ENCODE results near the gene JMJD8.
A peak's percentile ranks its signal among the peaks of the same experiment; 100 is the strongest.

Gene JMJD8

DNA sequence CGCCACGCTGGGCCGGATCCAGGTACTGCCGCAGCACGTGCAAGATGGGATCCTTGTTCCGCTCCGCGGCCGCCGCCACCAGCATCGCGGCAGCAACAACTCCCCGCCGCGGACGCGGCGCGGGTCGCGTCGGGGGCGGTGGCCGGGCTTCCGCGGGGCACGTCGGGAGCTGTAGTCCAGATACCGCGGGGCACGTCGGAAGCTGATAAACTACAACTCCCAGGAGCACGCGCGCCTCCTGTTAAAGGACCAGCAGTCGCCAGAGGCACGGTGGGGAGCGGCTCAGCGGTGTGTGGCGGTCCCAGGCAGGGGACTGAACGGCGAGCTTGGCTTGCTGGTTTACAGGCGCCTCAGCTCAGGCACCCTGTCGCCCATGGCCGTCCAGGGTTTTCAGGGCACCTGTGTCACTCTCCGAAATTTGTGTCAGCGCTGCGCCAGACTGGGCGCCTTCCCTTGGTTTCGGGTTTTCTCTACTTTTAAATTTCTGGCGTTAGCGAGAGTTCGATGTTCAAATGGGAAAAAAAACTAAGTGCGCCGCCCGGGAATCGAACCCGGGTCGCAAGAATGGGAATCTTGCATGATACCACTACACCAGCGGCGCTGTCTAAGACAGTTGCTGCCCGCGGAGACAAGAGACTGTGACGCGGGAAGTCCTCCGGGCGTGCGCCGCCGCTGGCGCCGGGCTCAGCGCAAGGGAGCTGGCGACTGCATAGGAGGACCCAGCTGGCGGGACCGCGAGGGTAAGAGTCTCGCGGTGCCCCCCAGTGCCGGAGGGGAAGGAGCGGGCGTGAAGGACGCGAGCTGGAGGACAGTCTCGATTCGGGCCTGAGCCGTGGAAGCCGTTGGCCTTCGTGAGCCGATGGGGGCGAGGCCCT, 47.7 kb downstream of the JMJD8 start, which contains the start of gene METTL26:
Gene METTL26, minus strand, starts transcription at position 100 of the 875 bp plus-strand sequence. Its CDS starts 15 bp downstream, at position 85.
- no peak for TF ChIP-seq CTCF (IDR thresholded peaks at IDR 0.05; ENCODE audit: low read depth, low read length)
- peak; percentile 78 for DNase-seq (ENCODE audit: extremely low read depth, low read depth)

GRCh38 chr16:635573-636205, 48.4 kb downstream of the JMJD8 start:
- DNase-seq (ENCODE audit: extremely low read depth, low read depth) = no peak
- no peak for TF ChIP-seq CTCF (IDR thresholded peaks at IDR 0.05; ENCODE audit: low read depth, low read length)

DNA sequence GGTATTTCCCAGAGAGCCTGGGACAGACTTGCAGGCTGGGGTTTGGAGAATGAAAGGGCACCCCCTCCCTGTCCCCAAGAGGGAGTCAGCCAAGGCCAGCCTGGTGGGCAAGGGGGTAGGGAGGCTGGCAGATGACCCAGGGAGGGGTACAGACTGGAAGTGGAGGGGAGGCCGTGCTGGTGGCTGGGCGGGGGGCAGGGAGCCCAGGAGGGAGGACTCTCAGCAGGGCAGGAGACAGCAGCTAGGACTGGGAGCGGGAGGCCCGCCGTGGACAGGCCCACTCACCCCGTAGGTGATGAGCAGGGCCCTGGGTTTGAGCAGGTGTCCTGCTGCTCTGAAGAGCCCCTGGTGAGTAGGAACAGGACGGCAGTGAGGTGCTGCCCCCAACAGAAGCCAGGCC, 49.1 kb downstream of the JMJD8 start:
- no peak for TF ChIP-seq CTCF (IDR thresholded peaks at IDR 0.05; ENCODE audit: low read depth, low read length)
- DNase-seq (ENCODE audit: extremely low read depth, low read depth) = no peak

DNA sequence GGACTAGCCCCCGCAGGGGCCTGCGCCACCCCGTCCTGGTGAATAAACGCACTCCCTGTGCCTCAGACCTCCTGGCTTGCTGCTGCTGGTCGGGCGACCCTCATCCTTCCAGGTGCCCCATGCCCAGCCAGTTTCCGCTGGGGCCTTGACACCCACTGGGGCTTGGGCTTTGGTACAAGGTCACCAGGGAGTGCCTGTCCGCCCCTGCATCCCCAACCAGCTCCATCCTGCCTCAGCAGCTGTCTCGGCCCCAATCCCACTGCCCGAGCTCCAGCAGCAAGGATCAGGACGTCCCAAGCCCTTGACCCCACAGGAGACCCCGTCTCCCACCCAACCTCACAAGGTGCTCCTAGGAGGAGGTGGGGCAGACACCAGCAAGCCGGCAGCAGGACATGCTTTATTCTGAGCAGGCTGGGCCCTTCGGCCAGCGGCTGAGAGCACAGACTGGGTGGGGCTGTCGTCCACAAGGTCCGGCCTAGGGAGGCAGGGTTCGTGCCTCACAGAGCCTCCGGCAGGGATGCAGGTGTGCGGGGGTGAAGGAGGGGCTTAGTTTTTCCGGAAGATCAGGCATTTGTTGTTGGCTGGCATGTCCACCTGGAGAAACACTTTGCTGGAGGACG, 50.0 kb downstream of the JMJD8 start:
- DNase-seq (ENCODE audit: extremely low read depth, low read depth) = no peak
- no peak for TF ChIP-seq CTCF (IDR thresholded peaks at IDR 0.05; ENCODE audit: low read depth, low read length)

- DNase-seq (ENCODE audit: extremely low read depth, low read depth) = no peak
- TF ChIP-seq CTCF (IDR thresholded peaks at IDR 0.05; ENCODE audit: low read depth, low read length) = no peak
Observed at GRCh38 chr16:633336-634050, 50.6 kb downstream of the JMJD8 start.

- DNase-seq (ENCODE audit: extremely low read depth, low read depth) = no peak
- no peak for TF ChIP-seq CTCF (IDR thresholded peaks at IDR 0.05; ENCODE audit: low read depth, low read length)
Observed at GRCh38 chr16:632486-633335, 51.4 kb downstream of the JMJD8 start.

Measured in AG09319 (cell line).